A673 (cell line): ENCODE results near the gene PPP2CA. TPM values are rescaled to one million over a fixed set of nuclear protein-coding genes. Genes with fewer than 3 reads are reported as not detected.

Experiments
- BruUV-seq: library from RNA; stranded (reverse); fragments of 400-500 nt; replicated peaks from 2 replicates; lab custom pipeline; 2021; lab: Mats Ljungman, UMichigan
- CTCF ChIA-PET: fragments of 300-600 bp; sonication (Branson Sonifier 250); formaldehyde crosslinking; loops from one replicate; lab custom pipeline; 2022; ENCODE audit warnings: antibody characterized with exemption; lab: Charles Lee
- POLR2A ChIA-PET: fragments of 300-600 bp; sonication (Branson Sonifier 250); formaldehyde crosslinking; loops from one replicate; lab custom pipeline; 2022; ENCODE audit warnings: antibody characterized with exemption; ENCODE audit not compliant: low non-redundant PET; lab: Charles Lee
- DNase-seq: peaks from one replicate; pipeline ENCODE4 v3.0.0-alpha.2; 2015; ENCODE audit warnings: low spot score
- H3K27ac ChIP-seq: fragments of 200-600 bp; sonication (generic); 2 replicates; pipeline ENCODE4 v1.5.1; 2016; ENCODE audit warnings: mixed run types, low read depth, mild to moderate bottlenecking, mixed read lengths, antibody characterized with exemption, low read length; ENCODE audit not compliant: poor library complexity, severe bottlenecking
- H3K27me3 ChIP-seq: fragments of 200-600 bp; sonication (generic); replicated peaks from 2 replicates; pipeline ENCODE4 v1.6.1; 2017; ENCODE audit warnings: mixed run types, low read depth, mild to moderate bottlenecking, mixed read lengths, antibody characterized with exemption, low read length; ENCODE audit not compliant: insufficient read depth, poor library complexity
- H3K36me3 ChIP-seq: fragments of 200-600 bp; sonication (generic); 2 replicates; pipeline ENCODE4 v1.6.1; 2016; ENCODE audit warnings: mixed run types, mild to moderate bottlenecking, mixed read lengths, antibody characterized with exemption, low read length; ENCODE audit not compliant: insufficient read depth, poor library complexity, severe bottlenecking
- H3K4me1 ChIP-seq: fragments of 200-600 bp; sonication (generic); 2 replicates; pipeline ENCODE4 v1.6.1; 2017; ENCODE audit warnings: mixed run types, mild to moderate bottlenecking, mixed read lengths, antibody characterized with exemption, low read length; ENCODE audit not compliant: insufficient read depth, poor library complexity, severe bottlenecking
- H3K4me3 ChIP-seq: fragments of 200-600 bp; sonication (generic); 2 replicates; pipeline ENCODE4 v1.5.1; 2016; ENCODE audit warnings: low read depth, mixed run types, mild to moderate bottlenecking, mixed read lengths, low read length; ENCODE audit not compliant: poor library complexity, severe bottlenecking
- H3K9me3 ChIP-seq: fragments of 200-600 bp; sonication (generic); 2 replicates; pipeline ENCODE4 v1.6.1; 2016; ENCODE audit warnings: mixed run types, low read depth, mild to moderate bottlenecking, mixed read lengths, antibody characterized with exemption, low read length; ENCODE audit not compliant: poor library complexity, severe bottlenecking
- CTCF ChIP-seq: fragments of 300-800, 200-600 bp; sonication (generic); conservative IDR thresholded peaks from 2 replicates; pipeline ENCODE4 v1.5.1; 2017; ENCODE audit warnings: low read depth, mild to moderate bottlenecking, antibody characterized with exemption, low read length, moderate library complexity, mixed read lengths
- EZH2 ChIP-seq: fragments of 200-600 bp; sonication (generic); IDR thresholded peaks from 2 replicates; pipeline ENCODE4 v1.6.1; 2017; ENCODE audit warnings: borderline replicate concordance, low read depth, mild to moderate bottlenecking, mixed read lengths, antibody characterized with exemption, low read length; ENCODE audit not compliant: poor library complexity, severe bottlenecking
- intact Hi-C: fragments of 100-400 bp; cut with micrococcal nuclease; formaldehyde crosslinking; loops from one replicate; pipeline ENCODE4 v1.10.0; 2022; ENCODE audit not compliant: unreplicated experiment
- total RNA-seq: library from RNA; stranded (reverse); gene quantifications from 2 replicates; pipeline ENCODE4 v1.2.3, GENCODE V29; 2021

PPP2CA gene
- total RNA-seq, 1 experiment from 2014 or later, result 227 TPM

GRCh38 chr5:134247428-134248224, 21.8 kb upstream of the PPP2CA start:
- no peaks in the 10 kb centered on the region for H3K27me3 ChIP-seq
- CTCF ChIA-PET, result no interaction called here
- TF ChIP-seq EZH2, result no peak
- no peak for TF ChIP-seq CTCF
- POLR2A ChIA-PET, result no interaction called here
- intact Hi-C loops, result no loop called here
- DNase-seq, result no peak
- no TSS peak for BruUV-seq
- no peaks in the 10 kb centered on the region for H3K4me1 ChIP-seq
- no peaks in the 10 kb centered on the region for H3K36me3 ChIP-seq
- no peaks in the 10 kb centered on the region for H3K9me3 ChIP-seq
- H3K27ac ChIP-seq, result no peak overlapping the region
- no peak overlapping the region for H3K4me3 ChIP-seq

GRCh38 chr5:134246771-134247427, 21.0 kb upstream of the PPP2CA start:
- no peak overlapping the region for H3K4me3 ChIP-seq
- H3K27me3 ChIP-seq, result no peaks in the 10 kb centered on the region
- no TSS peak for BruUV-seq
- ChIA-PET POLR2A (no interaction called here), CTCF (no interaction called here)
- H3K9me3 ChIP-seq, result no peaks in the 10 kb centered on the region
- no peaks in the 10 kb centered on the region for H3K4me1 ChIP-seq
- H3K36me3 ChIP-seq, result no peaks in the 10 kb centered on the region
- no peak for DNase-seq
- H3K27ac ChIP-seq, result no peak overlapping the region
- intact Hi-C loops, result no loop called here
- TF ChIP-seq EZH2 (no peak), CTCF (no peak)

- Histone ChIP-seq H3K9me3 (no peaks in the 10 kb centered on the region), H3K4me1 (no peaks in the 10 kb centered on the region), H3K36me3 (no peaks in the 10 kb centered on the region), H3K27me3 (no peaks in the 10 kb centered on the region), H3K27ac (no peak overlapping the region), H3K4me3 (no peak overlapping the region)
- no peak for DNase-seq
- intact Hi-C loops, result no loop called here
- no TSS peak for BruUV-seq
- POLR2A ChIA-PET, result no interaction called here
- CTCF ChIA-PET, result interaction anchor here (0.6 kb wide), 1 partner anchor 219 kb away, joined by 7 read pairs; no protein-coding TSS in a partner anchor
- TF ChIP-seq CTCF (no peak), EZH2 (no peak)
Observed at GRCh38 chr5:134245692-134246091, 19.8 kb upstream of the PPP2CA start.
